SKM-1 (cell line): ENCODE data around the gene CLDN25.
"Not testable (repeated sequence)": the region's sequence is repeated elsewhere in the genome, so short reads cannot be mapped to it uniquely, and the experiment has no call there.

Experiments used
- DNase-seq: peaks from one replicate; lab custom pipeline; 2025; ENCODE audit not compliant: unreplicated experiment; lab: John Stamatoyannopoulos, UW

Gene CLDN25

DNA sequence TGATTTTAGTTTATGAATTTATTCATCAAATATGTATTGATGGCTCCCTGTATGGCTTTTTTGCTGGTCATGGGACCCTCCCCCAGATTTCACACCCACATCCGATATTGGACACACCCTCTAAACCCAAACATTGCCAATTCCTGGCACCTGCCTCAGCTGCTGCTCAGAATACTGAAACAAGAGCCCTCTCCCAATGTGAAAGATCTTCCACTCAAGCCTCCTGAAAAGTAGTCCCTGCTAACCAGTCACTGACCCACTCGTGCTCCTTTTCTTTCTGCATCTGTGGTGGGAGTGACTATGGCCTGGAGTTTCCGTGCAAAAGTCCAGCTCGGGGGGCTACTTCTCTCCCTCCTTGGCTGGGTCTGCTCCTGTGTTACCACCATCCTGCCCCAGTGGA is at the start of gene CLDN25:
Gene CLDN25 (plus strand): TSS at position 301 of the 400 bp plus-strand sequence. CDS start 0 bp downstream, at position 301.
- no peak for DNase-seq

DNA sequence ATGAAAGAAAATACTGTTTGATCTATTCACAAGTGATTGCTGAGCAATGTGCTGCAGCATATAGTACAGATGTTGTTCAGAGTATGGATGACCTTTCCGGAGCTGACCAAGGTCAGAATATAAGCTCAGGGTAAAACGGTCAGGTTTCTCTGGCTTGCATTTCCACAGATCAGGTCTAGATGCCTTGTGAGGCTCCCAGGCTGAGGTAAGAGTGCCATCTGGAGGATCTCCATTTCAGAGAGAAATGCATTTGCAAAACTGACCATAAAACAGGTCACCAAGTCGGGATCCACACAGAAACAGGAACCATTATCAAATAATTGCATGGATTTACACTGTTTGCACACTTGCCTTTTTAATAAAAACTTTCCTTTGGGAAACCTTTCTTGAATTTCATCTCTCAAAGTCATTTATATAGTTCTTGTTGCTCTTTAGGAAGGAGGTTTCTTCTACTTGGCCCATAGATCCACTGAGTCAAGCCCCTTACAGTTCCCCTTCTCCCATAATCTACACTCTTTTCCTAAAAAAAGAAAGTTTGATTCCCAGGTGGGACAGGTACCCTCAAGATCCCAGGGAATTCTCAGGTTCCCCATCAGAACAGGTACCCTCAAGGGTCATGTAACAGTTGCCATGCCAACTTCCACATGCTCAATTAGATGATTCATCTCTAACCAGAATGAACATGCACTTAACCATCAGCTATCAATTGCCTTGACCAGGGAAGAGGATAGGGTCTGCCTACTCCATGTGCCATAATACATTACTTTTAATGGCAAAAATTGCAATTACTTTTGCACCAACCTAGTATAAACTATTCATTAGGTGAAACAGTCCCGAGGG is 48.5 kb upstream of the CLDN25 start:
- DNase-seq: no peak

DNA sequence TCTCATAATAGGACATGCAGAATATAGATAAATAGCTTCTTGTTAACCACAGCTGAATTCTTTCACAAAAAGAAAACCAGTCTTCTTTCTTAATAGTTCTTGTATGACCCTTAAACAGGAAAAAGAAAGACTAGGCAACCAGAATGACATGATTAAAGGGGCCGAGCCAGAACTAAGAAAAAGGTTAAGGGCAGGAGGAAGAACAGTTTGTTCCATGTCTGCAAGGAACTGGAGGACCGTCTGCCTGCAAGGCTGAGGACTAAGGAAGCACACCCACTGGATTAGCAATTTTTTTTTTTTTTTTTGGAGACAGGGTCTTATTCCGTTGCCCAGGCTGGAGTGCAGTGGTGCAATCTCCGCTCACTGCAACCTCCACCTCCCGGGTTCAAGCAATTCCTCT is 47.5 kb upstream of the CLDN25 start:
- no peak for DNase-seq

DNA sequence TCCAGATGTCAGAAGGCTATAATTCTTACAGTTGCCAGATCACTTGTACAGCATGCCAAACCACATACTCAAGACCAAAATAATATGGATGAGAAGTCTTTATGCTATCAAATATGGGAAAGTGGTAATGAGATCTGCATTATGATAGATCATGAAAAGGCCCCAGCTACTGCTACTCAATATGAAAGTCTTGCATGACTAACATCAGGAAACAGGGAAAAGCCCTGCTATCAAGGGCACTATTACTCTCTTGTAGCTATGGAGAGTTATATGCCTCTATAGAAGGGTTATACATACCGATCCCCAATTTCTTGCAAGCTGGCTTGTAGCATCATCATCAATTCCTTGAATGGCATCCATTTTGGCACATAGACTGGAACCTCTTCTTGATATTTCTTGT is 43.3 kb upstream of the CLDN25 start:
- DNase-seq: no peak

DNA sequence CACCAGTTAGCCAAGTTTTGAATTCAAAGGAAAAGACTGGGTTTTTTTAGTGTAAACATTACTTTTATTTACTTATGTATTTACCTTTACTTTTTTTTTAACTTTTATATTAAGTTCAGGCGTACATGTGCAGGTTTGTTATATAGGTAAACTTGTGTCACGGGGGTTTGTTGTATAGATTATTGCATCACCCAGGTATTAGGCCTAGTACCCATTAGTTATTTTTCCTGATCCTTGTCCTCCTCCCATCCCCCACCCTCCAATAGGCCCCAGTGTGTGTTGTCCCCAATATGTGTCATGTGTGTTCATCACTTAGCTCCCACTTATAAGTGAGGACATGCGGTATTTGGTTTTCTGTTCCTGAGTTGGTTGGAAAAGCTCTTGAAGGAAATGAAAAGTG is 26.7 kb upstream of the CLDN25 start:
- no peak for DNase-seq

DNA sequence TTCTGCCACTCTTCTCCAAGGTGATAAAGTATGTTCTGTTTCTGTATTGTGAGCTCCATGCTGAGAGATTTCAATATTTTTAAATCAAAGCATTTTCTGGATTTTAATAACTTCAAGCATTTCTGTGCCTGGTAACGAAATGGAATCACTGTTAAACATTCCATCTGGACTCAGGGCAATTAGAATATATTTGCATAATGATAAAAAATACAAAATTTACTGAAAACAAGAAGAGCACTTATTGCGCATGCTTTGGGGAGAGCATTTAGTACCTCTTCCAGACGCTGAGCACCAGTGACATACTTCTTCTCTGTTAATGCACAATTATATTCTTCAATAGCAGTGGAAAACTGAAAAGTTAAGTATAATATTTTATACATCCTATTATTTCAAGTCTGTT is 19.4 kb upstream of the CLDN25 start:
- DNase-seq: no peak

DNA sequence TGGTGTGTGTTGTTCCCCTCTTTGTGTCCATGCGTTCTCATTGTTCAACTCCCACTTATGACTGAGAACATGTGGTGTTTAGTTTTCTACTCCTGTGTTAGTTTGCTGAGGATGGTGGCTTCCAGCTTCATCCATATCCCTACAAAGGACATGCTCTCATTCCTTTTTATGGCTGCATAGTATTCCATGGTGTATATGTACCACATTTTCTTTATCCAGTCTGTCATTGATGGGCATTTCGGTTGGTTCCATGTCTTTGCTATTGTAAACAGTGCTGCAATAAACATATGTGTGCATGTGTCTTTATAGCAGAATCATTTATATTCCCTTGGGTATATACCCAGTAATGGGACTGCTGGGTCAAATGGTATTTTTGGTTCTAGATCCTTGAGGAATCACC is 16.6 kb upstream of the CLDN25 start:
- DNase-seq: not testable (repeated sequence)

DNA sequence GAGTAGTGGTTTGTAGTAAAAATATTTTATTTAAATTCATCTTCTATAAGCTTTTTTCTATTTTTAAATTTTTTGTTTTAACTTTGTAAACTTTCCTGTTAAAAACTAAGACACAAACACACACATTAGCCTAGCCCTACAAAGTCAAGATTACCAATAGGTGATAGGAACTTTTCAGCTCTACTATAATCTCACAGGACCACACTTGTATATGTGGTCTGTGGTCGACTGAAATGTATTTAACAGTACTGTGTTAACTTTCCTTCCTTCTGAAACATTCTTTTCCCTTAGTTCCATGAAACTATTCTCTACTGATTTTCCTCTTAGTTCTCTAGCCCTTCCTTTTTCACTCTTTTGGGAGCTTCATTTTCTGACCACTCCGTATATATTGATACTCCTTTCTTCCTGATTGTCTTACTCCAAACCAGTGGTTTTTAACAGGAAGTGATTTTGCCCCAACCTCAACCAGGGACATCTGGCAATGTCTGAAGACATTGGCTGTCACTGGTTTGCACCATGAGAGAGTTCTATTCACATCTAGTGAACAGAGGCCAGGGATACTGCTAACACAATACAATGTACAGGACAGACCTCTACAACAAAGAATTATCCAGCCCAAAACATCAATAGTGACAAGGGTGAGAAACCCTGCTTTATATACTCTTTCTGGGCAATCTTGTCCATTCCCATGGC is 14.9 kb upstream of the CLDN25 start:
- DNase-seq: no peak

DNA sequence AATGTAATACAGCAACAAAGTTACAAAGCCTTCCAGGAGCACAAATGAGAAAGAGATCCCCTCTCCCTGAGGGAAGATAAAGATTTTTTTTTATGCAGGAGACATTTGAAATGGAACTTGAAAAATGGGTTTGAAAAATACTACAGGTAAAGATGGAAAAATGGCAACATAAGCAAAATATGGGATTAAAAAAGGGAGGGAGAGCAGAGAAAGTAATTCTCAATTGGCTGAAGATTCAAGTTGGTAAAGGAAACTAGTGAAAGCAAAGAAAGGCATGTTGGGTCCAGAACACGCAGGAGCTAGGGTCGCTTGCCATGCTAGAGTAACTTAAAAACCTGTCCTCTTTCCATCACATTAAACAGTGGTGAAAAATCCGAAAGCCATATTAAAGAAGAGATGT is 7.6 kb upstream of the CLDN25 start:
- no peak for DNase-seq

DNA sequence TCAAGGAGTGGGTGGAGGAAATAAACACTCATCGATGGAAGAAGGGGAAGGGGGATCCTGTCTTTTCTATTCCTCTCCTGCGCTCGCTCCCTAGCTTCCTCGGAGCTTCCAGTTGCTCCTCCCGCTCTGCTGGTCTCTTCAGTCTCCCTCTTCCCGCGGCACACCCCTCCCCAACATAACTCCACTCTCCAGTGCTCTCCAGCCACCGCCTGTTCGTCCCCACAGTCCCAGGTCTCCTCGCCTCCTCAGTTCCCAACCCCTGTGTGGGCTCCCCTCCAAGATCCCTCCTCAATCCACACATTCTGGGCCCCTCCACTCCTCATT is 6.5 kb upstream of the CLDN25 start:
- DNase-seq: no peak

DNA sequence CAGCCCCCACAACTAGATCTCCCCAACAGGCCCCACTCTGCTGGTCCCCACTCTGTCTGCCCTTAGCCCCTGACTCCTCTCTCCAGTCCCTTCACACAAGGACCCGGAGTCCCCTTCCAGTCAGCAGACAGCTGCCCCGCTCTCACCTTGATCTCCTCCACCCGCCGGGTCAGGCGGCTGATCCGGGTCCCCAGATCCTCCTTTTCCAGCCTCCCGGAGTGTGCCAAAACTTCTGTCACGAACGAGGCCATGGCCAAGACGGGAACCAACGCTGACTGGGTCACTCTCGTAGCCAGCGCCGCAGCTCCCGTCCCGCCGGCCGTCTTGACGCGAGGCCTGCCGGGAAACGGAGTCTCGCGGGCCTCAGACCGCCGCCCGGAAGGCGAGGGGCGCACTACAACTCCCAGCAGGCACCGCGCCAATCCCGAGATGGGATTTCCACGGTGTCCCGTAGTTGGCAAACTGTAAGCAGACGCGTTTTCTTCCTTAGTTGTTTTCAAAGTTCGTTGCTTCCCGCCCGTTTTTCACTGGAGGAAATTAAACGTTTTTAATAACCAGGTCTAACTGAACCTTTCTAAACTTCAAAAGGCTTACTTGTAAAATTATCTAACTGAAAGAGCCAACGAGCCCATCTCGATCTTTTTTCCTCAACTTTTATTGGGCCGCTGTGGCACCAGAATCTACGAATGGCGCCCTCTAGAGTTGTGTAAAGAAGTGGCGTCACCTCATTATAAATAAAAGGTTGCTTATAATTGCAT is 6.0 kb upstream of the CLDN25 start, which contains the start of gene ZW10:
Gene ZW10 (minus strand): TSS at position 277 of the 758 bp plus-strand sequence. CDS start 26 bp downstream, at position 251.
- peak; percentile 89 for DNase-seq

DNA sequence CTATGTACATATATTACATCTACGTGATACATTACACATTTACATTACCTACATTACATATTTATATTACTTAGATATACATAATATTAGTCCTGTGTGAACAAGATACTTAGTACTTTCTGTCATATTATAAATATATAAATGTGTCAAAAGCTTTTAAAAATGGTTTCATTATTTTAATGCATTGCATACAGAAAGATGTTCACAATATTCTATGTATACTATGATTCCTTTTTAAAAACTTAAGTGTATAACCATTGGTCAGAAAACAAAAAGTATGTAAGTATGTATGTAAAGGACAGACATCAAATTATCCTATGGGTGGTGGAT is 5.5 kb upstream of the CLDN25 start:
- no peak for DNase-seq

DNA sequence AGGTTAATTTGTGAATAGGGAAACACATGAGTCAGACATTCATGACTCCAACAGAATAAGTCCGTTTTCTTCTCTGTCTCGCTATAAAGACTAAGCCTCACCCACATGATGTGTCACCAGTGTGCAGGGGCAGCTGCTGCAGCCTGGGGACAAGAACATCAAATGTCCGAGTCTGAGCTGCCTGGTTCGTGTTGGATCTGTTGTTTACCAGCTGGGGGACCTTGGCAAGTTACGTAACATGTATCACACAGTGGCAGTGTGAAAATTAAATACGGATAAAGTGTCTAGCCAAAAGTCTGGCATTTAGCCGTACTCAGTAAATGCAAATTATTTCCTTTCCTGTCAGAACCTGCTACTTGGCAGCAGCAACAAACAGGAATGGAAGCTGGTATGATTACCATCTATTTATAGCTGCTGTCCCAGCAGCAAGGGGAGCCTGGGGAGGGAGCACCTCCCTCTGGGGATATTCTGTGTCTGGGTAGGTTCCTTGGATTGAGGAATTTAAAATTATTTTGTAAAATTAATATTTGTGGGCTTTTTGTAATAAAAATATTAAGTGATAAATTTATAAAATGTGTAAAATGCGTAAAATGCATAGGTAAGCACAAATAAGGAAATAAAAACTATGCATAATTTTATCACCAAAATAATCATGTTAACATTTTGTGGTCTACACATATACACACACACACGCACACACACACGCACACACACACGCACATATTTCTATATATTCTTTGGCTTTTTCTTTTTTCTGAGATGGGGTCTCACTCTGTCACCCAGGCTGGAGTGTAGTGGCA is 1.3 kb upstream of the CLDN25 start:
- DNase-seq: no peak

DNA sequence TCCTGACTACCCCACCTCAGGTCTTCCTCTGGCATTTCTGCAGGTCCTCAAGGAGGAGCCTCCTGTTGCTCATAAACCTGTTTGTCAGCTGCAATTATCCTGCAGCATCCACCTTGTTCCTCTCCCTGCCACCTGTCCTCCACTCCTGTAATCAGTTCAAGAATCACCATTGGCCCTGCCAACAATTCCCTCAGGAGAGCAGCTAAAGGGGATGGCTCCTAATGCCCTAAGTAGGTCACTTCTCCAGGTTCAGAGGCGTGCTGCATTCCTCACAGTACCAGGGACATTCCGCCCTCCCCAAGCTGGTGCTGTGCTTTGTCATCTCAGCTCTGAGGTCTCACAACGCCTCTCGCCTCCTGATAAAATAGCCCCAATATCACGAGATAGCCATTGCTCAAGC is 2.1 kb downstream of the CLDN25 start:
- DNase-seq: no peak

DNA sequence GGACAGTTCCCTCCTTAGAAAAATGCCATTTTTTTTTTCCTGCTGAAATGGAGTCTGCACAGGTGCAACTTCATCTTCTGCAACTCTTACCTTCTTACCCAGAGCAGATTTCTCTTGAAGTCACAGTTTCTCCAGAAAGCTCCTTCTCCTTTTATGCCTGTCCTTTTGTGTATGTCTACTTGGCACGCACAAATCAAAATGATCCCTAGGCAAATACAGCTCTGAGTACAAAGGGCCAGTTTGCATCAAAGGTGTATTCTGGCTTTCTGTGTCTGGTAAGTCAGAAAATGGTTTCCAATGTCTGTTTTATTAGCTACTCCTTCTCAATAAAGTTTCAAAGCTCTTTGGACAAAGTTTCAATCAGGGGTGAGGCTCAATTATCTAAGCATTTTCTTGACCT is 2.5 kb downstream of the CLDN25 start:
- no peak for DNase-seq

DNA sequence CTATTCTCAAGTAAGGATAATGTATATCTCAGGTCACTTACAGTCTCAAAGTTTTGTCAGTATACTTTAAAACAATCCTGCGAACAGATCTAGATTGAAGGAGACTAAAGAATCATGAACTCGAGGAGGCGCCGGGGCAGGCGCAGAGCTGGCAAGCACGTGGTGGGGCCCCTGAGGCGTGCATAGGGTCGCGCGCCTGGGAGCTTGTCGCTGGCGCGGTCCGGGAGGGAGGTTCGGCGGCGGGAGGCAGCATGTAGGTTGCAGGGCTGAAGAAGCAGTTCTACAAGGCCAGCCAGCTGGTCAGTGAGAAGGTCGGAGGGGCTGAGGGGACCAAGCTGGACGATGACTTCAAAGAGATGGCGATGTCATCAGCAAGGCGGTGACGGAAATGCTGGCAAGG is 9.4 kb downstream of the CLDN25 start:
- DNase-seq: not testable (repeated sequence)

DNA sequence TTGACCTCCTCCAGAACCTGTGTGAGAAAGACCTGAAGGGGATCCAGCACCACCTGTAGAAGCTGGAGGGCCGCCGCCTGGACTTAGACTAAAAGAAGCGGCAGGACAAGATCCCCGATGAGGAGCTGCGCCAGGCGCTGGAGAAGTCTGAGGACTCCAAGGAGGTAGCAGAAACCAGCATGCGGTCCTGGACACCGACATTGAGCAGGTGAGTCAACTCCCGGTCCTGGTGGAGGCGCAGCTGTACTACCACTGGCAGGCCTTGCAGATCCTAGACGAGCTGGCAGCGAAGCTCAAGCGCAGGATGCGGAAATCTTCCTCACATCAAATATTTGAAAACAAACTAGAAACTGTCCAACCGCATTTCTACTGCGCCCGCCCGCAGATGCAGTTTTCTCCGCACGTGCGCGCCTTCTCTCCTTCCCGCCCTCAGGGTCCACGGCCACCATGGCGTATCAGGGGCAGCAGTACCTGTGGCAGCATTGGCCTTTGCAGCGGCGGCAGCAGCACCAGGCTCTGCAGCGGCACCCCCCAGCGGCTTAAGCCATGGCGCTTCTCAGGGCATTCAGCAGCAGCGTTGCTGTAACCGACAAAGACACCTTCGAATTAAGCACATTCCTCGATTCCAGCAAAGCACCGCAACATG is 10.2 kb downstream of the CLDN25 start:
- no peak for DNase-seq

DNA sequence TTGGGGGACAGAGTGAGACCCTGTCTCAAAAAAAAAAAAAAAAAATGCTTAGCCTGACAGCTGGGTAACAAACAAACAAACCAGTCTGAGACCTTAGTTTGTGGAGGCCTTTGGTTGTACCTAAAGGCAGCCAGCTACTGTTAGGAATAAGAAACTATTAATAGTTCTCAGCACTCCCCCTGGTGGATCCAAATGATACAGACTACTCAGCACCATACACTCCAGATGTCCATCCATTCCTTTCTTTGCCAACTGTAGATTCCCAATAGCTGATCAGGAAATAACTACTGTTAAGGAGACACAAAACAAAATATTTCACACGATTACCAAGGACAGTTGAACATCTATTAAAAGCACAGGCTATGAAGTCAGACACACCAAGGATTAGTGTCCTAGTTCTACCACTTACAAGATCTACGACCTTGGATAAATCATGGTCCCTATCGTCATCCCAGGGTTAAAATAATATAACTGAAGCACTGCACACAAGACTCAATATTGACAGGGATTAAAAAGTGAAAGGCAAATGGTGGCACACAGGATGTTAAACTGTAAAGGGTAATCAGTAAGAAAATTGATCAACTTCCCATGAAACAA is 17.2 kb downstream of the CLDN25 start:
- peak; percentile 21 for DNase-seq

DNA sequence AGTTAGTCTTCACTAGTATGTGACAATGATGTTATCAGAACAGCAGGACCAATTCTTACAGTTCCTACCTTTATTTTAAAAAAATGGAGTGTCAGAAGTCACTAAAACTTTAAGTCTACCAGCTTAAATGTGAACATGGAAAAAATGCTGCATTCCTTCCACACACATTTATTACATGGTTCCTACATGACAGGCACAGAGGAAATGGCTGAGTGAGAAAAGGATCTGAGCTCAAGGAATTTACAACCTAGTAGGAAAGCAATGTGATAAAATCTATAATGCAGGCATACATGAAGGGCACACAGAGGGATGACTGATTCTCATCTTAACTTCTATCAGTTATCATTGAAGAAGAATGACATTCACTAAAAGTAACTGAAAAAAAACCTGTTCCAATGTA is 23.0 kb downstream of the CLDN25 start:
- no peak for DNase-seq

DNA sequence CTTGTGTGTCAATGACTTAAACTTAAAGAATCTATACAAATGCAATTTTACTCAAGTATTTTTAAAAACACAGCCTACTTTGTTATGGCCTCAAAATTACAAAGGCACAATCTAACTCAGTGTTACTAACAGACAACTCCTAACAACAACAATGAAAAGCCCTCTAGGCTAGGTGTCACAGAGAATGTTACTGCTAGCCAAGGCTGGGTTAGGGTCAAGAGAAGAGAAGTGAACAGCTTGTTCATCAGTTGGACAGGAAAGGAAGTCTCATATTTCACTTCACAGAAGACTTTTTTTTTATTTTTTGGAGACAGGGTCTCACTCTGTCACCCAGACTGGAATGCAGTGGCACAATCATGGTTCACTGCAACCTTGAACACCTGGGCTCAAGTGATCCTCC is 26.0 kb downstream of the CLDN25 start:
- no peak for DNase-seq
